Lung microvascular endothelial cell (primary cell): ENCODE results near the gene C18orf32. TPM values are rescaled to one million over a fixed set of nuclear protein-coding genes. Genes with fewer than 3 reads are reported as not detected.
"Not testable (repeated sequence)": the region's sequence is repeated elsewhere in the genome, so short reads cannot be mapped to it uniquely, and the experiment has no call there.

Source experiments
- DNase-seq, 2 donors: peaks; one replicate each; pipeline versions ENCODE4 v3.0.0 to v3.0.0-alpha.2; 2010; ENCODE audit warnings: low read depth in 2 of 2
- total RNA-seq: library from RNA; depleted of rRNA; stranded (reverse); fragments of >200 nt; gene quantifications from 2 replicates; pipeline ENCODE4 v1.2.1, GENCODE V29; 2014

C18orf32 gene
- total RNA-seq, 1 donor from 2014 or later = 12.3 TPM

DNA sequence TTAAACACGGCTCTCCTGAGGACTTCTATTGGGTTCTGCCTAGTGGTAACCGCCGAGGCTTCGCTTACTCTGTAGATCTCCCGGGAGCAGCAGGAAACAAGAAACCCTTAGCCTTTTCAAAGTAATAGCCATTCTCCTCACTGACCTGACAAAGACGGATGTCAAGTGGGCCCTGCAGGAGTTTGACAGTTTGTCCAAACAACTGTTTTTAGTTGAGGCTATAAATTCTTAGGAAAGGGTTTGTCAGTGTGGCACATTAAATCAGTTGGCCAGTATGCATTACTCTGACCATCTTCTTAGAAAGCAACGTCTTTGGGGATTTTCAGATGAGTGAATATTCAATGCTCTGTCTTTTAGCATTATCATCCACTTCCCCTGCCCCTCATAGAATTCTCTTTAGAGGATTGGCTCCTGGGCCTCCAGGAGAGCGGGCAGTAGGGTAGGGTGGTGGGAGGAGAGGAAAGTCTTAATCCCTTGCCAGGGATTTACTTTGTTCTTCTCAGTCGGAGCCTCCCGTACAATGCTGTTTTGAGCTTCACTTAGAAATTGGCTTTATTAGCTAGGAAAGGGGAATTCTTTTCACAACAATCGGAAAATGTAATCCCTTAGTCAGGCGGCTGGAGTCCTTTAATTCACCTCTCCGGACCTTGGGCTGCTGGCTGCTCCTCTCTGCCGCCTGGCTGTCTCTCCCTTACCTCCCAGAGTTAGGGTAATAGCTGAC is 13.3 kb upstream of the C18orf32 start:
- DNase-seq = no peak

DNA sequence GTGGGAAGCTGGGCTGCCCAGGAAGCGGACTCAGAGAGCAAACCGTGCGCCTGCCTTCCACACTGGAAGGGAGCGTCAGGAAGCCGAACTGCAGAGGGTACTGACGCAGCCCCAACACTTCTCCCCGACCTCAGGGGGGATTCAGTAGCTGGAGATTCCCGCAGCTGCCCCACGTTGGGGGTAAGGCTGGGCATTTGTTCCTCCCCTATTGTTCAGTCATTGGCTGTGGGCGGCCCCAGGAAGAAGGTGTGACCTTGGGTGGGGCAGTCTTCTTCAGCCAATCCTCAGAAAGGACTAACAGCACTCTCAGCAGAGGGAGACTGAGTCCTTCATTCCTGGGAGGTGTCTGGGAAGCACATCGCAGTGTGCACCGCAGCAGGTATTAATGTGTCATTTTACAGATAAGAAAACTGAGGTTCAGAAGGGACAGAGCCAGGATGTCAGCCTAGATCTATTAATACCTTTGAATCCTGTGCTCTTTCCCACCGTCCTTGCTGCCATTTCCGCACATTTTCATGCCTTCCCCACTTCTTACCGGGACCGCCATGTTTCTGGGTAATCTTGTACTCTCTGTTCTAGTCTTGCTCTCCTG is 12.1 kb upstream of the C18orf32 start:
- no peak for DNase-seq

DNA sequence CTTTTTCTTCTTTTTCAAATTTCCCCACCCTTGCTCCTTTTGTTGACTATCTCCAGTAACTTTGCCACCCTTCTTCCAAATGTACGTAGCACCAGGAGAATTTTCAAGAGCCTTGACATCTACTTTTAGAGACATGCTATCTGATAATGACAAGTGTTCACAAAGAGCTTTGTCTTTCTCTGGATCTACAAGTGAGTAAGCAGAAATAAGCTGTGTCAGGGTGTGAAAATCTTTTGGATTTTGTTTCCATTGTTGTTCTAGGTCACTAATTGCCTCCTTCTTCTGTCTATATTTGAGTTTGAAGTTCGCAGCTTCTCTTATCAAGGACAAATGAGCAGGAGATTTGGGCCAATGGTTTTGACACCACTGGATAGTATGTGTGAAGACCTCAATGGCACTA is 8.4 kb upstream of the C18orf32 start:
- DNase-seq = no peak

DNA sequence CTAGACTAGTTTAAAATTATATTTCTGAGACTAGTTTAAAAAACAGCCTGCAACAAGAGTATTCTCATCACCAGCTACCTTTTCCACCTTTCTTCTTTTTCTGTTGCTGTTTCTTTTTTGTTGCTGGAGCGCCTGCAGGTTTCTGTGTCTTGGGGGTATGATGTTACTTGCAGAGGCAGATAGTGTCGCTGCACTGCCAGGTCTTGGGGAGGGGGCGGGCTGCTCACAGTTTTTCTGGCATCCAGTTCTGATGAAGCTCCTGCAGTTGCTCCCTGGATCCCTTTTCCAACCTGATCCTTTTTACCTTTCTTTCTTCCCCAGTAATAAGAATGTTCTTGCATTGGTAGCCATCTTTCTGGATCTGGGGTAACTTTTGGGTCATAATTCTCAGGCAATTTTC is 8.0 kb upstream of the C18orf32 start:
- DNase-seq = no peak

DNA sequence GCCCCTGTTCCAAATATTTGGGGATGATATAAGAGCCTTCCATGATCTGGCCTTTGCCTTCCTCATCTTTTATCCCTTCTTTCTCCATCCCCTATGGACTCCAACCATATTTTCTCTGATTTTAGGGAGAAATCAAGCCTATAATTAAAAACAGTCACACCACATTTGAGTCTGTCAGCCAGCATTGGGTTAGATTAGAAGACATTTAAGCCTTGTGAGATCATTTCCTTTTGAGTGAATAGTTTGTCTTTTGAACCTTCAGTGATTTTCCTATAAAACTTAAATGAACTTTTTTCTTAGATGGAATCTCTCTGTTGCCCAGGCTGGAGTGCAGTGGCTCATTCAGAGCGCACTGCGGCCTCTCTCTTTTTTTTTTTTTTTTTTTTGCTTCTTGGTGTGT is 7.6 kb upstream of the C18orf32 start:
- peak in 1 of 2 donors; percentile 46 for DNase-seq

DNA sequence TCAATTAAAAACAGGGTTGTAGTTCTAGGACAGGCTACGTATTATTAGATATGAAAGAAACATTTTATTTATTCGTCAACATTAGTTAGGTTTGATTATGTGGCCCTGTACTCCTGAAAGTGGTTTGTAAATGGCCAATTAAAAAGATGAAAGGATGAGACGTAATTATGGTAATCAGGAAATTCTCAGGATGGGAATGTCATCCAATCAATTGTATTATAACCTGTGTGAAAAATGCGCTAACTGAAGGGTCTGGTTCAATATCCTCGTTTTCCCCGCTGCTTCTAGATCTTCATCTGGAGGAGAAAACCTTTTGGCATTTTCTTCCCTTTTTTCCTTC is 5.6 kb upstream of the C18orf32 start:
- no peak for DNase-seq

DNA sequence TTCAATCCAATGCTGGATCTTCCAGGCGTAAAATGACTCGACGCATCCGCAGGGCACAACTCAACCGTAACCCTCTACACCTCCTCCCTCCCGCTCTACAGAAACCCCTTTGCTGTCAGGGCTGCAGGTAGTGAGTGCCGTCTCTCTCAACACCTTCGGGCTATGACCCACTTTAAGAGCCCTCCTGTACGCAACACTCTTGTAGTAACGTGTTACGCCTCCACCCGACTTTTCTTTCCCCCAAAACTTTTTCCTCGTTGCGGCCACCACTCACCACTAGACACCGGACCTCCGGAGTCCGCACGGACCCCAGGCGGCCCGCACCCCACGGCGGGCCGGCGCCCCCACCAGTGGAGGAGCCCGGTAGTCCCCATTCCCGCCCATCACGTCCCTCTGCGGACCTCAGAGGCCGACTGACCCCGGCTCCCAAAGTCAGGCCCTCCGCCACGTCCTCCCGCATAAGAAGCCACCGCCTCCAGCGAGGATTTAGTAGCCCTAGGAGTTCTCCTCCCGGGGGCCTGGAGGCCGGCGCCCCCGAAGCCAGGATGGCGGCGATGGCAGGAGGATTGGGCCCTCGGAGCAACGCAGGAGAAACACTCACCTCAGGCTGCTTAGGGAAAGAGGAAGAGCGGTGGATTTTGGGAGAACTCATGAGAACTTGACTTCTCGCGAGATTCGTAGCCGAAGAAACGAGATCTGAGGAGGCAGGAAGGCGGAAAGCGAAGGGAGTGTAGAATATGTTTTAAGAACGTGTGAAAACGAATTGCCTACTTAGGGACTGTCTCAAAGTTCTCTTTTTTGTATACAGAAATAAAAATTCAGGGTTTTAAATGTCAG is 5.0 kb upstream of the C18orf32 start, which contains the start of gene RPL17:
Gene RPL17 (minus strand): TSS at position 609 of the 837 bp plus-strand sequence.
- DNase-seq = peak; percentile 99

DNA sequence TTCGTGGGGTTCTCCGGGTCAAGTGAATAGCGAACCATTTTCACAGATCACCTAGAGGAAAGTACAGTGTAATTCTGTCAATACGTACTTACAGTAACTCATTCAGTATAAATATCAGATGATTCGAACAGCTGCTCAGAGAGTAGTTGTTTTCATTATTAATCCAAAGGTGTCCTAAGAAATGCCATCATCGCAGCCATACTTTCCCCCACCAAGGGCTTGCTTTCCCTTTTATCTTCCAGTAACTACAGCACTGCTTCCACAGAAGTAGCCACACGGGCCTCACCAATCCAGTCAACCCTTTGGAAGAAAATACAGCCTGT is 4.5 kb upstream of the C18orf32 start:
- DNase-seq = no peak

DNA sequence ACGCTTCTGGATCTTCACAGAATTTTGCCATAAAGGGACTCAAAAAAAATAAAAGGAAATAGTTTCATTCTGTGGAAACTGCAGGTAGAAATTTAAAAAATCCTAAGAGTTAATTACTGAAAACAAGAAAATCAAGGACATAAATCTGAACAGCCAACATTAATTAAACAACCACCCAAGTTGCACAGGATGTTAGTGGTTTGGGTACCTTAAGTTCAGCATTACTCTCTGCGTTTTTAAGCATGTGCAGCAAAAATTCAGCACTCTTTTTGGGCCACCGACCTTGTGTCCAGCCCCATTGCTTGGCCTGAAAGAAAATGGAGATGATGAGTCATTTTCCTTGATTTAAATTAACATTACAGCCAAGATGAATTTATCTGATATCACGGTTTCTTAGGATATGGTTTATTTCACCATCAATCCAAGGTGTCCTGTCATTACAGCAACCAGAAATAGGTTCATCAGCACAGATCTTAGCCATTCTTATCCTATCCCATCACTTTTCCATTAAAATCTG is 3.3 kb upstream of the C18orf32 start:
- peak in 1 of 2 donors; percentile 16 for DNase-seq

DNA sequence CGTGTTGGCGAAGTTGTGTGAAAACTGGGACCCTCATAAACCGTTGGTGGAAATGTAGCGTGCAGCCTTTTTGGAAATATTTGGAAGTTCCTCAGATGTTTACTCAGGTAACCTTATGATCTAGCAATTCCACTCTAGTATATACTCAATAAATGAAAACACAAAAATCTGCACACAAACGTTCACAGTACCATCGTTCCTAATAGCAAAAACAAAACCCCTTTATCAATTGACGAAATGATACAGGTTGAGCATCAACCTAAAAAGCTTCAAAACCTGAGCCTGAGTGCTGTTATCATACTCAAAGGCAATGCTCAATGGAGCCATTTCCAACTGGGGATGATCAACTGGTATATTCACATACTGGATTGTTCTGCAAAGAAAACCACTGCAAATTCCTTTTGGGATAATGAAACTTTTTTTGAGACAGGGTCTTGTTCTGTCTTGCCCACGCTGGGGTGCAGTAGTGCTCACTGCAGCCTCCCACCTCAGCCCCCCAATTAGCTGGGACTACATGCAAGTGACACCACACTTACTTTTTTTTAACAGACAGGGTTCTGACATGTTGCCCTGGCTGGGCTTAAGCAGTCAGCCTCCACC is 777 bp upstream of the C18orf32 start:
- DNase-seq = no peak

DNA sequence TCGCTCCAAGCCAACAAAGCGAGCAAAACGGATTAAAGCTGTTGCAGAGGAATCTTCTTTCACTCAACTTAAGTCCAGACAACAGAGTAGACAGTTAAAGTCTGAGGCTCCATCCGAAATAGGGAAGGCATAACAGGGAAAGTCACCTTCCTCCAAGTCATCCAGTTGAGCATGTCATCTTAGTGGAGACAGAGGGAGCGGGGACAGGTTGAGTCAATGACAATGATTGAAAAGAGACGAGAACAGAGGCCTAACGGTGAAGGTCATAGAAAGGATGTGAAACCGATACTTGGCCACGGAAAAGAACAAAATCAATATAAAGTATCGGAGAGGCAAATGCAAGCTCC is 455 bp downstream of the C18orf32 start:
- DNase-seq = no peak

DNA sequence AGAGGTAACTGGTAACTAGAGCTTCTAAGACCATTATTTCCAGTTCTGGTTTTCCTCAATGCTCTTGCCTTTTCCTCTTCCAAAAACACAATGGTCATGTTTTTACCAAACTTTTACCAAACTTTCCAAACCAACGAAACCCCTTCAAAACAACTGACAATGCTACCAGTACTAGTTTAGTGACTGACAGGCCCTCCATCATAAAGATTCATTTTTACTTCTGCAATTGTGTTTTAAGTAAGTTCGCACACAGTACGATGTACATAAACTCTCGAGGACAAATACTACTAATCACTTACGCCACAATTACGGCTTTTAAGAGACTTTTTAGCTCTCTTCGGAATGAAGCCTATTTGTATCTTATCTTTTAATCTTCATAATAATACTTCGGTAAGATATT is 900 bp downstream of the C18orf32 start:
- peak; percentile 10 to 20 for DNase-seq

DNA sequence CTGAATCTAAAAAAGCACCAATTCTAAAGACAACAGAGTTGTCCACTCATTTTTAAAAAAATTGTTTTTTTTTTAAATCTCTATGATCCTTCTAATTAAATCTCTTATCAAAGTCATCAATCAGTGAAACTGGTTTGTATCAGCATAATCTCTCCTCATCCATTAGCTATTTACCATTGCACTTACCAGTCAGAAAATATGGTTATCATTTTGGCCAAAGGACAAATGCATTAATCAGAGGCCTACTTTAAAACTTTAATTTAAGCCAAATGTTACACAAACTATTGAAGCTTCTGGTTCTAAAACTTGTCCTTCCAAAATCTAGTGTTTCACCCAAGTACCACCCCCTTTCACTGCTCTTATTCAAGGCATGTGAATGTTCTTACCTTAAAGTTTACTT is 3.8 kb downstream of the C18orf32 start:
- no peak for DNase-seq

DNA sequence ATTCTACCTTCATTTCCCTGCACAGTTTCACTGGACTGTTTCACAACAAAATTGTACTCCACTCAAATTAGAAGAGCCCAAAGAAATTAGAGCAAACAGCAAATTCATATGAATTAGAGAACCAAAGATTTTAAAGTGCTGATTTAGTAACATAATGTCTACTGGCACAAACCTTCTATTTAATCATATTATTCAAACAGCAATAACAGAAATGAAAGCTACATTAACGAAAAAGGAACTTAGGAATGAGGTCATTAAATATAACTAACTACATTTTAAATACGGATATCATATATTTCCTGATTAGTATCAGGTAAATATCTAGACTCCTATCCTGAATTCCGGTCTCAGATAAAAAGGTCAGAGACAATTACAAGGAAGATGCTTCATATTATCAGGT is 5.1 kb downstream of the C18orf32 start:
- DNase-seq = no peak

DNA sequence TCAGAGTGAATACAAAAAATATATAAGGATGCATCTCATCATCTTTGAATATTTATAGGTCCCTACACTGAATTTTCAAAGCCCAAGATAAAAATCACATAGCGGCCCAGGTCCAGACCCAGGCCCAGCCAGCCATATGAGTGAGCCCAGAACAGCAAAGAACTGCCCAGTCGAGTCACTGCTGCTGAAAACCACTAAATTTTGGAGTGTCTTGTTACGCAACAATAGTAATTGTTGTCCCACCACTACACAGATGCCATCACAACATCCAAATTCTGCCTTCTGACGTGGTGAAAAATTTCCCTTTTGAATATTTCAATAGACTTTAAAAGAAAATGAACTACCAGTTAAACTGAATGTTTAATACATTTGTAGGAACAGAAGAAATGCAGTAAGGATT is 5.7 kb downstream of the C18orf32 start:
- no peak for DNase-seq

DNA sequence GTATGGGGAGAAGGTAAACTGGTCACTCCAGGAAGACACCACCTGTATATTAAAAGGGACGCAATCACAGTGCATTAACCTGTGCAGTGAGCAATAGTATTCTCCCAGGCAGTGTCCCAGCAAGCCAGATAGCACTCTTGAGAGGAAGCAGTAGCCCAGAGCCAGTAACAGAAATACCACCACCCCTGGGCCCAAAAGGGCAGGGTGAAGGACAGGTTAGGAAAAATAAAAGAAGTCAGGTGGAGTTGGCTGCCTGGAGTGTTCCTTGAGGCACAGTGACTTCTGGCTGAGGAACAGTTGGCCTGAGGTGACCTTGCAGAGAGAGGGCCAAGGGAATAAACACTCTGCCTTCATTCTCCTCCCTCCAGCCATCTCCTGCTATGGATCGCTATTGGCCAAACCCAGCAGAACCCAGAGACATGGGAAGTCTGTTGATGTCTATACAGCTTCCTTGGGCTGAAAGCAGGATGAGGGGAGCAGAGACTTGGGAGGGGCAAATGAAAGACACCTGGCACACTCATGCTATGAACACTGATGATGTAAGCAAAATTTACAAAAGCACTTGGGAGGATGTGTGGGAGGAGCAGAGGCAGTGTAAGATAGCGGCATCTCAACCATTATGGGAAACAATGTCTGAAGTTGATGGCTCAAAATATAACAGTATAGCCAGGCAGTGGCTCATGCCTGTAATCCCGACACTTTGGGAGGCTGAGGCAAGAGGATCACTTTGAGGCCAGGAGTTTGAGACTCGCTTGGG is 7.5 kb downstream of the C18orf32 start:
- DNase-seq = no peak

DNA sequence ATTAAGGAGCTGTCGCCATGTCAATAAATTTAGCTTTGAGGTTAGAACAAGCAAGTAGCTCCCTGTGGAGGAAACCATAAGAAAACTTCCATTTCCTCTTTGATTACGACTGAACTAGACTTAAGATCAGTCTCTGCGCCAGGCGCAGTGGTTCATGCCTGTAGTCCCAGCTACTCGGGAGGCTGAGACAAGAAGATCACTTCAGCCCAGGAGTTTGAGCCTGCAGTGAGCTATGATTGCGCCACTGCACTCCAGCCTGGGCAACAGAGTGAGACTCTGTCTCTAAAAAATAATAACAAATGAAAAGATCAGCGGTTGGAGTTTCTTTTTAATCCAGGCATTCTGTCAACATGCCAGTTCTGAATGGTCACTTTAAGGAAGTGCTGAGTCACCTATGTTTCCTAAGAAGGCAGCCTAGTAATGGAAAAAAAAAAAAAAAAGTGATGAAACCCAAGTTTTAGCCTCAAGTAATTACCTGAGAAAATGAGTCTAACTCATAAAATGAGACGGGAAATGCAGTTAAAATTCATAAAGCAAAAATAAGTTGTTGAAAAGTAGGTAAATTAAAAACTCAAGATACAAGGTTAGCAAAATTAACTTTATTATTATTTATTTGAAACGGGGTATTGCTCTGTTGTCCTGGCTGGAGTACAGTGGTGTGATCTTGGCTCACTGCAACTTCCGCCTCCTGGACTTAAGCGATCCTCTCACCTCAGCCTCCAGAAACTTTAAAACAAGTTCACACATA is 10.2 kb downstream of the C18orf32 start:
- DNase-seq = peak; percentile 60 to 76

DNA sequence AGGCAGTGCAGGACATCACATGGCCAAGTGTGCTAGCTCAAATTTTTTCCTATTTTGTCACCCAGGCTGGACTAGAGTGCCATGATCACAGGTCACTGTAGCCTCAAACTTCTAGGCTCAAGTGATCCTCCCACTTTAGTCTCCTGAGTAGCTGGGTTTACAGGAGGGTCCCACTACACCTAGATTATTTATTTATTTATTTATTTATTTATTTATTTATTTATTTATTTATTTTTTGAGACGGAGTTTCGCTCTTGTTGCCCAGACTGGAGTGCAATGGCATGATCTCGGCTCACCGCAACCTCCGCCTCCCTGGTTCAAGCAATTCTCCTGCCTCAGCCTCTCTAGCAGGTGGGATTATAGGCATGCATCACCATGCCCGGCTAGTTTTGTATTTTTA is 12.1 kb downstream of the C18orf32 start:
- DNase-seq = not testable (repeated sequence)

DNA sequence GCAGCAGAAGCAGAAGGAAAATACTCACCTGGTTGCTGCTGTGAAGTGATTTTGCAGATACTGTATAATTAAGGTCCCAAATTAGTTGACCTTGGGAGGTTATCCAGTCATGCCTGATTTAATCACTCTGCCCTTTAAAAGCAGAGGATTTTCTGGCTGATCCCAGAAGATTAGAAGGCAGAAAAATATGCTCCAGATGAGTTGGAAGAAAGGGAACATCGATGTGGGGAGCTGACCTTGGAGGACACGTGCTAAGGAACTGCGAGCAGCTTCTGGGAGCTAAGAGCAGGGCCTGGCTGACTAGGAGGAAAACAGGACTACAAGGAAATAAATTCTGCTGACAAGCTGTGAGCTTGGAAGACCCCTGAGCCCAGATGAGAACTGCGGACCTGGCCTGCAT is 13.3 kb downstream of the C18orf32 start:
- no peak for DNase-seq

DNA sequence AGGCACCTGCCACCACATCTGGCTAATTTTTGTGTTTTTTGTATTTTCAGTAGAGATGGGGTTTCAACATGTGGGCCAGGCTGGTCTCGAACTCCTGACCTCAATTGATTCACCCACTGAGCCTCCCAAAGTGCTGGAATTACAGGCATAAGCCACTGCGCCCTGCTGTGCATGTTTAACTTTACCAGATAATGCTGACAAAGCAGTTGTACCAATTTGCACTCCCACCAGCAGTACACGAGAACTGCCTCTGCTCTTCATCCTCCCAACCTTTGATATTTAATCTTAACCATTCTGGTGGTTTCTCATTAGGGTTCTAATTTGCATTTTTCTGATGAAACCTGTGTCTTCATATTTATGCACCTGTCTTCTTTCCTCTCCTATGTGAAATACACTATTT is 14.6 kb downstream of the C18orf32 start:
- DNase-seq = no peak

DNA sequence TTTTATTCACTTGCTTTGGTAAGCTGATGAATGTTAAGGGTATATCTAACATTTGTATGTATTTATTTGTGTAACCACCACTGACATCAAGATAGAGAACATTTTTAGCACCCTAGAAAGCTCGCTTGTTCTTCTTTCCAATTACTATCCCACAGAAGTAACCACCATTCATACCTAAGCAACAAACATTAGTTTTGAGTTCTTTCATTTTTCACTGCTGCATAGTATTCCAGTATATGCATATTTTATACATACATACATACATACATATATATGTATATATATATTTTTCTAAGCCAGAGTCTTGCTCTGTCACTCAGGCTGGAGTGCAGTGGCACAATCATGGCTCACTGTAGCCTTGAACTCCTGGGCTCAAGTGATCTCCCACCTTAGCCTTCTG is 15.5 kb downstream of the C18orf32 start:
- DNase-seq = no peak
